ENCODE data around the gene CLEC2A. TPM values are rescaled to one million over a fixed set of nuclear protein-coding genes. Genes with fewer than 3 reads are reported as not detected.

CLEC2A gene
- total RNA-seq, 1 donor, result not detected

DNA sequence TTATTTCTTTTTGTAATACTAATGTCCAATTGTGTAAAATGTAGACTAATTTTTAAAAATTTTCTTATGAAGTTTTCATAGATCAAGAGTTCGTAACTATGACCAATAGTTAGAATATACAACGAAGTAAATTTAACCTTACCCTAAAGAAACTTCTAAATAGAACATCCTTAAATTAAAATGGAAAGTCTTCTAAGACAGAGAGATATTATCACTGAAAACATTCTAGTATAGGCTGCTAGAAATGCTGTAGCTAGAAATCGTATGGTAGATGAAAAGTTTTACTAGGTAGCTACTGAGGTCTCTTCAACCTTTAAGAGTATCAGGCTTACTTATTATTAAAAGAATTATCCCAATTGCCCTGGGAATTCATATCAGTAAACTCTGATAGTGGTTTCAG is 925 bp downstream of the CLEC2A start:
- Histone ChIP-seq H3K27me3 (ENCODE audit: insufficient read depth, low read length) (no peaks in the 10 kb centered on the region), H3K4me3 (ENCODE audit: insufficient read depth, low read length) (no peak overlapping the region), H3K36me3 (ENCODE audit: insufficient read depth, low read length) (no peaks in the 10 kb centered on the region), H4K20me1 (ENCODE audit: insufficient read depth, low read length) (no peaks in the 10 kb centered on the region), H2AFZ (ENCODE audit: low read length) (no peak overlapping the region), H3K79me2 (ENCODE audit: insufficient read depth, low read length) (no peaks in the 10 kb centered on the region), H3K4me2 (ENCODE audit: insufficient read depth, low read length) (no peak overlapping the region), H3K27ac (ENCODE audit: low read depth, low read length) (no peak overlapping the region), H3K4me1 (ENCODE audit: insufficient read depth, low read length) (no peaks in the 10 kb centered on the region), H3K9me3 (ENCODE audit: low read depth, low read length) (no peaks in the 10 kb centered on the region)
- DNase-seq (ENCODE audit: insufficient read length, low spot score, missing footprints), result no peak
- TF ChIP-seq, protein P1, sequence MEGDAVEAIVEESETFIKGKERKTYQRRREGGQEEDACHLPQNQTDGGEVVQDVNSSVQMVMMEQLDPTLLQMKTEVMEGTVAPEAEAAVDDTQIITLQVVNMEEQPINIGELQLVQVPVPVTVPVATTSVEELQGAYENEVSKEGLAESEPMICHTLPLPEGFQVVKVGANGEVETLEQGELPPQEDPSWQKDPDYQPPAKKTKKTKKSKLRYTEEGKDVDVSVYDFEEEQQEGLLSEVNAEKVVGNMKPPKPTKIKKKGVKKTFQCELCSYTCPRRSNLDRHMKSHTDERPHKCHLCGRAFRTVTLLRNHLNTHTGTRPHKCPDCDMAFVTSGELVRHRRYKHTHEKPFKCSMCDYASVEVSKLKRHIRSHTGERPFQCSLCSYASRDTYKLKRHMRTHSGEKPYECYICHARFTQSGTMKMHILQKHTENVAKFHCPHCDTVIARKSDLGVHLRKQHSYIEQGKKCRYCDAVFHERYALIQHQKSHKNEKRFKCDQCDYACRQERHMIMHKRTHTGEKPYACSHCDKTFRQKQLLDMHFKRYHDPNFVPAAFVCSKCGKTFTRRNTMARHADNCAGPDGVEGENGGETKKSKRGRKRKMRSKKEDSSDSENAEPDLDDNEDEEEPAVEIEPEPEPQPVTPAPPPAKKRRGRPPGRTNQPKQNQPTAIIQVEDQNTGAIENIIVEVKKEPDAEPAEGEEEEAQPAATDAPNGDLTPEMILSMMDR (IDR thresholded peaks at IDR 0.05; ENCODE audit: extremely low read depth, low read depth, low read length), result no peak

DNA sequence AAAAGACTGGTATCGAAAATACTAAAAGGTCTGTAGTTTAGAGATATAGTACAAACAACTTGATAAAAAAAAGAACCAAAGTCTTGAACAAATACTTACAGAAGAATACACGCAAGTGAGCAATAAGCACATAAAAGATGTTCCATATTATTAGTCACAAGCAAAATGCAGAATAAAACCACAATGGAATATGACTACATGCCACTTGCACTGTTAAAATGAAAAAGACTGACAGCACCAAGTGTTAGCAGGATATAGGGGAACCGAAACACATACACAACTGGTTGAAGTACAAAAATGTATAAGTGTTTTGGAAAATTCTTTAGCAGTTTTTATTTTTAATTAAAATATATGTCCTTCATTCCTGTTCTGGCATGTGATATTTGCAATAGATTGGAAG is 3.6 kb downstream of the CLEC2A start:
- H3K4me2 ChIP-seq (ENCODE audit: insufficient read depth, low read length), result no peak overlapping the region
- no peaks in the 10 kb centered on the region for H4K20me1 ChIP-seq (ENCODE audit: insufficient read depth, low read length)
- no peaks in the 10 kb centered on the region for H3K9me3 ChIP-seq (ENCODE audit: low read depth, low read length)
- no peak overlapping the region for H3K27ac ChIP-seq (ENCODE audit: low read depth, low read length)
- no peaks in the 10 kb centered on the region for H3K79me2 ChIP-seq (ENCODE audit: insufficient read depth, low read length)
- DNase-seq (ENCODE audit: insufficient read length, low spot score, missing footprints), result no peak
- H3K36me3 ChIP-seq (ENCODE audit: insufficient read depth, low read length), result no peaks in the 10 kb centered on the region
- no peak overlapping the region for H2AFZ ChIP-seq (ENCODE audit: low read length)
- H3K4me3 ChIP-seq (ENCODE audit: insufficient read depth, low read length), result no peak overlapping the region
- TF ChIP-seq, protein P1 (IDR thresholded peaks at IDR 0.05; ENCODE audit: extremely low read depth, low read depth, low read length), result no peak
- no peaks in the 10 kb centered on the region for H3K27me3 ChIP-seq (ENCODE audit: insufficient read depth, low read length)
- H3K4me1 ChIP-seq (ENCODE audit: insufficient read depth, low read length), result no peaks in the 10 kb centered on the region

DNA sequence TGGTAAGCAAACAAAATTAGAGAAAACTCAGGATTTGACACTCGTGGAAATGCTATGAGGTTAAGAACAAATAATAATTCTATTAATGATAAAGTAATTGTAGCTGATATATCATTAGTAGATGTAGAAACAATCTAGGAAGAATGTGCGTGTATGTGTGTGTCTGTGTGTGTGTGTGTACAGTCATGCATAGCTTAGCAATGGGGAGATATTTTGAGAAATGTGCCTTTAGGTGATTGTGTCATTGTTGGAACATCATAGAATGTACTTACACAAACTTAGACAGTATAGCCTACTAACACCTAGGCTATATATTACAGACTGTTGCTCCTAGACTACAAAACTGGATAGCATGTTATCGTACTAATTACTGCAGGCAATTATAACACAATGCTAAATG is 5.3 kb downstream of the CLEC2A start:
- H3K27ac ChIP-seq (ENCODE audit: low read depth, low read length), result no peak overlapping the region
- DNase-seq (ENCODE audit: insufficient read length, low spot score, missing footprints), result no peak
- no peak overlapping the region for H3K4me2 ChIP-seq (ENCODE audit: insufficient read depth, low read length)
- H3K4me3 ChIP-seq (ENCODE audit: insufficient read depth, low read length), result no peak overlapping the region
- H3K9me3 ChIP-seq (ENCODE audit: low read depth, low read length), result no peaks in the 10 kb centered on the region
- no peak overlapping the region for H2AFZ ChIP-seq (ENCODE audit: low read length)
- H4K20me1 ChIP-seq (ENCODE audit: insufficient read depth, low read length), result no peaks in the 10 kb centered on the region
- no peaks in the 10 kb centered on the region for H3K4me1 ChIP-seq (ENCODE audit: insufficient read depth, low read length)
- TF ChIP-seq, protein P1 (IDR thresholded peaks at IDR 0.05; ENCODE audit: extremely low read depth, low read depth, low read length), result no peak
- no peaks in the 10 kb centered on the region for H3K36me3 ChIP-seq (ENCODE audit: insufficient read depth, low read length)
- H3K27me3 ChIP-seq (ENCODE audit: insufficient read depth, low read length), result no peaks in the 10 kb centered on the region
- H3K79me2 ChIP-seq (ENCODE audit: insufficient read depth, low read length), result no peaks in the 10 kb centered on the region

DNA sequence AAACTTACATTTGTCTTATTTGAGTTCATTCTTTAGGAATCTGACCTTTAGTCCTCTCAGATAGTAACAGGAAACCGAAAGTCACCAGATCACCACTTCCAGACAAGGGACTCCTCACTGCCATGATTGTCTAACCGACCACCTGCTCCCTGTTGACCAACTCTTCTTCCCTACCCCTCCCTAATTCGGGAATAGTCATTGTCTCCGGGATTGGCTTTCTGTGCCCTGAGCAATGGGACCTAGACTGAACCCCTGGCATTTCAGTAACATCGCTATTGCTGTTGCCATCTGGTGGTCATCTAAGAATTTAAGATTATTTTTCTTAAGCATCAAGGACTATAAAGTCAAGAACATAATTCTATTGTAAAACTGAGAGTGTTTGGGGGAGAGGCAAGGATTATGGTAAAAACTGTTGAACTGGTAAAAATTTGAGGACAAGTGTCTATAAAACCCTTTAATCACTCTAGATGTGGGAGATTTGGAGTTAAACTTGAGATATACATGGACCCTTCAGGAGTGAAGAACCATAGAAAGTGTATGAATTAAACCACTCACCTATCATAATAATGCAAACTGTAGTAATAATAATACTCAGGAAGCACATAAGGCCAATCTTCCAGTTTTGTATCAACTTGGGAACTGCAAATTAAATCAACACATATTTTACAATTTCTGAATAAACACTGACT is 6.3 kb downstream of the CLEC2A start:
- Histone ChIP-seq H4K20me1 (ENCODE audit: insufficient read depth, low read length) (no peaks in the 10 kb centered on the region), H3K36me3 (ENCODE audit: insufficient read depth, low read length) (no peaks in the 10 kb centered on the region), H3K9me3 (ENCODE audit: low read depth, low read length) (no peaks in the 10 kb centered on the region), H3K4me2 (ENCODE audit: insufficient read depth, low read length) (peak overlapping the region; percentile 66), H3K27ac (ENCODE audit: low read depth, low read length) (no peak overlapping the region), H3K27me3 (ENCODE audit: insufficient read depth, low read length) (no peaks in the 10 kb centered on the region), H3K4me3 (ENCODE audit: insufficient read depth, low read length) (peak overlapping the region; percentile 33), H3K79me2 (ENCODE audit: insufficient read depth, low read length) (no peaks in the 10 kb centered on the region), H2AFZ (ENCODE audit: low read length) (peak overlapping the region; percentile 85), H3K4me1 (ENCODE audit: insufficient read depth, low read length) (no peaks in the 10 kb centered on the region)
- TF ChIP-seq, protein P1 (IDR thresholded peaks at IDR 0.05; ENCODE audit: extremely low read depth, low read depth, low read length), result peak; percentile 54
- DNase-seq (ENCODE audit: insufficient read length, low spot score, missing footprints), result no peak
